H9 (cell line): Measurements from ENCODE around the gene FBXO48. TPM values are rescaled to one million over a fixed set of nuclear protein-coding genes. Genes with fewer than 3 reads are reported as not detected.

Source experiments
- DNase-seq: peaks from one replicate; pipeline ENCODE4 v3.0.0-alpha.2; 2017
- H2AFZ ChIP-seq: one replicate; pipeline ENCODE4 v1.6.1; 2013; ENCODE audit warnings: mild to moderate bottlenecking, low read length, control low read depth, moderate library complexity
- H2AK5ac ChIP-seq: 2 replicates; pipeline ENCODE4 v1.6.1; 2013; ENCODE audit warnings: low read length, control low read depth, mixed read lengths; ENCODE audit not compliant: insufficient read length
- H2BK120ac ChIP-seq: one replicate; pipeline ENCODE4 v1.6.1; 2013; ENCODE audit warnings: low read depth, mild to moderate bottlenecking, low read length, control low read depth, inconsistent platforms; ENCODE audit not compliant: poor library complexity, severe bottlenecking
- H2BK12ac ChIP-seq: 2 replicates; pipeline ENCODE4 v1.6.1; 2013; ENCODE audit warnings: low read length, control low read depth, mixed read lengths, low read depth; ENCODE audit not compliant: insufficient read length
- H2BK15ac ChIP-seq: 2 replicates; pipeline ENCODE4 v1.6.1; 2013; ENCODE audit warnings: low read depth, low read length, control low read depth
- H2BK20ac ChIP-seq: one replicate; pipeline ENCODE4 v1.6.1; 2013; ENCODE audit warnings: low read depth, mild to moderate bottlenecking, low read length, control low read depth, inconsistent platforms; ENCODE audit not compliant: poor library complexity, severe bottlenecking
- H2BK5ac ChIP-seq: 2 replicates; pipeline ENCODE4 v1.6.1; 2013; ENCODE audit warnings: low read length, control low read depth, mixed read lengths; ENCODE audit not compliant: insufficient read length
- H3K14ac ChIP-seq: 2 replicates; pipeline ENCODE4 v1.6.1; 2013; ENCODE audit warnings: low read length, control low read depth; ENCODE audit not compliant: insufficient read depth
- H3K18ac ChIP-seq: 2 replicates; pipeline ENCODE4 v1.6.1; 2013; ENCODE audit warnings: low read depth, mild to moderate bottlenecking, mixed read lengths, low read length, control low read depth; ENCODE audit not compliant: insufficient read length
- H3K23ac ChIP-seq: 2 replicates; pipeline ENCODE4 v1.6.1; 2013; ENCODE audit warnings: low read length, control low read depth, mixed read lengths, low read depth; ENCODE audit not compliant: insufficient read length
- H3K23me2 ChIP-seq: 2 replicates; pipeline ENCODE4 v1.6.1; 2013; ENCODE audit warnings: low read depth, mild to moderate bottlenecking, mixed read lengths, low read length, control low read depth; ENCODE audit not compliant: insufficient read length, poor library complexity, severe bottlenecking
- H3K27ac ChIP-seq: 2 replicates; pipeline ENCODE4 v1.5.1; 2013; ENCODE audit warnings: low read length, control low read depth, mixed read lengths, low read depth; ENCODE audit not compliant: insufficient read length
- H3K27me3 ChIP-seq: 2 replicates; pipeline ENCODE4 v1.6.1; 2013; ENCODE audit warnings: low read length, control low read depth, inconsistent platforms; ENCODE audit not compliant: insufficient read depth
- H3K4ac ChIP-seq: 2 replicates; pipeline ENCODE4 v1.6.1; 2013; ENCODE audit warnings: low read depth, mild to moderate bottlenecking, control low read depth, inconsistent platforms, low read length, moderate library complexity
- H3K4me1 ChIP-seq: 2 replicates; pipeline ENCODE4 v1.6.1; 2013; ENCODE audit warnings: low read length, control low read depth, inconsistent platforms; ENCODE audit not compliant: insufficient read depth
- H3K4me2 ChIP-seq: 2 replicates; pipeline ENCODE4 v1.6.1; 2013; ENCODE audit warnings: low read length, control low read depth, mixed read lengths; ENCODE audit not compliant: insufficient read length, insufficient read depth
- H3K56ac ChIP-seq: 2 replicates; pipeline ENCODE4 v1.6.1; 2013; ENCODE audit warnings: low read depth, mild to moderate bottlenecking, mixed read lengths, low read length, control low read depth; ENCODE audit not compliant: insufficient read length
- H3K79me1 ChIP-seq: 2 replicates; pipeline ENCODE4 v1.6.1; 2013; ENCODE audit warnings: low read depth, mild to moderate bottlenecking, moderate library complexity, low read length, control low read depth, inconsistent platforms; ENCODE audit not compliant: insufficient read depth, poor library complexity, severe bottlenecking
- H3K79me2 ChIP-seq: 2 replicates; pipeline ENCODE4 v1.6.1; 2013; ENCODE audit warnings: low read length, control low read depth, inconsistent platforms; ENCODE audit not compliant: insufficient read depth
- H3K9ac ChIP-seq: 2 replicates; pipeline ENCODE4 v1.6.1; 2013; ENCODE audit warnings: low read length, control low read depth, mixed read lengths; ENCODE audit not compliant: insufficient read length; ENCODE audit errors: extremely low read depth
- H3K9me3 ChIP-seq: one replicate; pipeline ENCODE4 v1.6.1; 2013; ENCODE audit warnings: low read depth, low read length, inconsistent platforms; ENCODE audit not compliant: control insufficient read depth
- H3T11ph ChIP-seq: one replicate; pipeline ENCODE4 v1.6.1; 2013; ENCODE audit warnings: mild to moderate bottlenecking, low read length, control low read depth, inconsistent platforms
- H4K20me1 ChIP-seq: one replicate; pipeline ENCODE4 v1.6.1; 2013; ENCODE audit not compliant: control insufficient read depth, insufficient read length, insufficient read depth
- H4K5ac ChIP-seq: 2 replicates; pipeline ENCODE4 v1.6.1; 2013; ENCODE audit warnings: low read depth, mild to moderate bottlenecking, mixed read lengths, low read length, control low read depth; ENCODE audit not compliant: insufficient read length
- H4K8ac ChIP-seq: replicated peaks from 2 replicates; pipeline ENCODE4 v1.6.1; 2013; ENCODE audit warnings: low read length, control low read depth, mixed read lengths, low read depth; ENCODE audit not compliant: insufficient read length
- H4K91ac ChIP-seq: 2 replicates; pipeline ENCODE4 v1.6.1; 2013; ENCODE audit warnings: low read depth, mild to moderate bottlenecking, moderate library complexity, mixed read lengths, low read length, control low read depth; ENCODE audit not compliant: insufficient read length
- H3K27ac Mint-ChIP-seq, 3 experiments: 2 replicates in 2 of 3; 3 replicates in 1 of 3; pipeline ENCODE4 v1.8.0; 2020 to 2021; ENCODE audit warnings: mixed read lengths in 3 of 3, mild to moderate bottlenecking in 1 of 3, moderate library complexity in 1 of 3
- H3K27me3 Mint-ChIP-seq: 2 replicates; pipeline ENCODE4 v1.8.0; 2021; ENCODE audit warnings: low read depth, mild to moderate bottlenecking, moderate library complexity, mixed read lengths
- H3K36me3 Mint-ChIP-seq, 3 experiments: 2 replicates in 2 of 3; 3 replicates in 1 of 3; pipeline ENCODE4 v1.8.0; 2020 to 2021; ENCODE audit warnings: low read depth in 3 of 3, mixed read lengths in 3 of 3; ENCODE audit not compliant: insufficient read depth in 1 of 3
- H3K4me1 Mint-ChIP-seq, 2 experiments: 2 replicates each; pipeline ENCODE4 v1.8.0; 2020; ENCODE audit warnings: mixed read lengths in 2 of 2
- H3K4me3 Mint-ChIP-seq, 2 experiments: 2 replicates in 1 of 2; 3 replicates in 1 of 2; pipeline ENCODE4 v1.8.0; 2020 to 2021; ENCODE audit warnings: mild to moderate bottlenecking in 2 of 2, mixed read lengths in 2 of 2, moderate library complexity in 1 of 2
- H3K9me3 Mint-ChIP-seq, 2 experiments: 2 replicates in 1 of 2; 3 replicates in 1 of 2; pipeline ENCODE4 v1.8.0; 2020; ENCODE audit warnings: mild to moderate bottlenecking in 2 of 2, mixed read lengths in 2 of 2, moderate library complexity in 1 of 2
- CTCF ChIP-seq: fragments of 200-600 bp; sonication (generic); conservative IDR thresholded peaks from 3 replicates; pipeline ENCODE4 v1.8.0; 2021; ENCODE audit warnings: antibody characterized with exemption, mild to moderate bottlenecking
- WGBS: extraction: QIAGEN DNeasy Blood & Tissue Kit; methylation state at CpG from one replicate; pipeline ENCODE4 v1.1.7; 2013; ENCODE audit warnings: missing lambda C conversion rate, low lambda C conversion rate, mixed read lengths; ENCODE audit not compliant: insufficient read length; ENCODE audit errors: extremely low coverage; 5-methylcytosine and 5-hydroxymethylcytosine counted together
- total RNA-seq: library from RNA; stranded (reverse); gene quantifications from 2 replicates; pipeline ENCODE4 v1.2.1, GENCODE V29; 2021

Gene FBXO48
- total RNA-seq, 1 experiment from 2014 or later: 1.4 TPM

GRCh38 chr2:68452158-68452900 is 14.8 kb downstream of the FBXO48 start:
- Histone ChIP-seq H4K20me1 (no peaks in the 10 kb centered on the region), H3K56ac (no peak overlapping the region), H3K18ac (no peak overlapping the region), H3K23ac (no peak overlapping the region), H3K4me1 (no peaks in the 10 kb centered on the region), H2AFZ (no peak overlapping the region), H3K4ac (no peak overlapping the region), H3T11ph (no peak overlapping the region), H3K27ac (no peak overlapping the region), H2BK12ac (no peak overlapping the region), H4K91ac (no peak overlapping the region), H3K9me3 (no peaks in the 10 kb centered on the region), H3K27me3 (no peaks in the 10 kb centered on the region), H3K79me2 (no peaks in the 10 kb centered on the region), H3K79me1 (no peaks in the 10 kb centered on the region), H2BK15ac (no peak overlapping the region), H2BK120ac (no peak overlapping the region), H2BK5ac (no peak overlapping the region), H3K4me2 (no peak overlapping the region), H3K14ac (no peak overlapping the region), H4K8ac (no peak overlapping the region), H2AK5ac (no peak overlapping the region), H4K5ac (no peak overlapping the region), H3K9ac (no peak overlapping the region), H2BK20ac (no peak overlapping the region), H3K23me2 (no peaks in the 10 kb centered on the region)
- TF ChIP-seq CTCF: no peak
- no peaks in the 10 kb centered on the region for H3K9me3 Mint-ChIP-seq
- no peak overlapping the region for H3K27ac Mint-ChIP-seq
- no CpG with 5 or more reads among the region's 5 CpGs for WGBS
- H3K27me3 Mint-ChIP-seq: peaks cover 4% of the 10 kb centered on the region; the same call in 1 of the 2 replicates
- DNase-seq: no peak
- no peak overlapping the region for H3K4me3 Mint-ChIP-seq
- no peaks in the 10 kb centered on the region for H3K36me3 Mint-ChIP-seq
- no peaks in the 10 kb centered on the region for H3K4me1 Mint-ChIP-seq
